Rectal smooth muscle tissue (tissue), 1 donor: Measurements from ENCODE around the gene TMEM229B.

Source experiments
- H3K27ac ChIP-seq: one replicate; pipeline ENCODE4 v1.7.0; 2013; ENCODE audit warnings: low read depth, low read length, inconsistent platforms
- H3K27me3 ChIP-seq: one replicate; pipeline ENCODE4 v1.7.0; 2013; ENCODE audit warnings: low read length; ENCODE audit not compliant: control insufficient read depth, insufficient read depth
- H3K36me3 ChIP-seq: one replicate; pipeline ENCODE4 v1.7.0; 2013; ENCODE audit warnings: low read length; ENCODE audit not compliant: control insufficient read depth, insufficient read depth
- H3K4me1 ChIP-seq: one replicate; pipeline ENCODE4 v1.7.0; 2013; ENCODE audit warnings: low read length; ENCODE audit not compliant: control insufficient read depth, insufficient read depth
- H3K4me3 ChIP-seq: one replicate; pipeline ENCODE4 v1.7.0; 2013; ENCODE audit warnings: low read length
- H3K9ac ChIP-seq: one replicate; pipeline ENCODE4 v1.7.0; 2013; ENCODE audit warnings: low read length

TMEM229B gene

GRCh38 chr14:67525389-67525788 is 36.9 kb upstream of the TMEM229B start:
- Histone ChIP-seq H3K27ac (no peak overlapping the region), H3K36me3 (no peaks in the 10 kb centered on the region), H3K27me3 (peaks cover 2% of the 10 kb centered on the region), H3K4me3 (no peak overlapping the region), H3K9ac (no peak overlapping the region), H3K4me1 (no peaks in the 10 kb centered on the region)

GRCh38 chr14:67524634-67524963 is 36.1 kb upstream of the TMEM229B start:
- no peak overlapping the region for H3K27ac ChIP-seq
- H3K4me1 ChIP-seq, result no peaks in the 10 kb centered on the region

DNA sequence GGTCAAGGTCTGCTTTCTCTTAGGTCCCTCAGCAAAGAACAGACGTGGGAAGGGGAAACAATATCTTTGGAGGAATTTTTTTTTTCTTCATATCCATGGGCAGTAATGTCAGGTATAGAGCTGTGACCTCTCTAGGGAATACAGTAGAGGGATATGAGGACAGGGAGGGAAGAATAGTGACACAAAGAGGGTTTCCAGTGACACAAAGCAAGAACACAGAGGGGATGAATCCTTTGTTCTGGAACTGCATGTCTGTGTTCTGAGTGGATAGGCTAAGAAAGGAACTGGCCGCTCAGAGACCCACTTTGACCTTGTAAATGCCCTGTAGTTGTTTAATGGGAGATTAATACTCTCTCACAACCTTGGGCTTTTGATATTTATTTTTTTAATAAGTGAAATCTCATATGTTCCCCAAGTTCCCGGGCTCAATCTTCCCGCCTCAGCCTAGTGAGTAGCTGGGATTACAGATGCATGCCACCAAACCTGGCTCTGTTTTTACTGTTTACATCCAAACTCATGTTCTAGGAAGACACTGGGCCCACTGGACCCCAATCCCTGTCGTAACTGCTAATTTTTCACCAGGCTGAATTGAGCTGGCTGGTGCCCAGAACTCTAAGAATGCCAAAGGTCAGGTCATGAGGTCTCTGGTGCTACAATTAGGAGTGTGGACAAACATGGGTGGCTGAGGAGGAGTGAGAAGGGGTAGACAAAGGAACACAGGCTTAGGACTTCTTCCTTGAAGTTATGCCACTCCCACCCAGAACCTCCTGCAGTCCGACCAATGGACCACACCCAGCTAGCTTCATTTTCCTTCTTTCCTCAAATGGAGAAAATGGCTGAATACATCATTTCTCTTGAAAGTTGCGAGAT is 35.5 kb upstream of the TMEM229B start:
- H3K27me3 ChIP-seq, result peaks cover 2% of the 10 kb centered on the region

More at GRCh38 chr14:67524634-67524963, 36.1 kb upstream of the TMEM229B start:
- no peak overlapping the region for H3K4me3 ChIP-seq
- peaks cover 2% of the 10 kb centered on the region for H3K27me3 ChIP-seq
- H3K9ac ChIP-seq, result no peak overlapping the region
- H3K36me3 ChIP-seq, result no peaks in the 10 kb centered on the region

GRCh38 chr14:67522270-67522669 is 33.7 kb upstream of the TMEM229B start:
- Histone ChIP-seq H3K27me3 (peaks cover 2% of the 10 kb centered on the region), H3K4me3 (no peak overlapping the region), H3K27ac (no peak overlapping the region), H3K4me1 (no peaks in the 10 kb centered on the region), H3K9ac (no peak overlapping the region), H3K36me3 (no peaks in the 10 kb centered on the region)

More for the DNA sequence above, 35.5 kb upstream of the TMEM229B start:
- H3K36me3 ChIP-seq, result no peaks in the 10 kb centered on the region
- no peak overlapping the region for H3K27ac ChIP-seq
- H3K4me1 ChIP-seq, result no peaks in the 10 kb centered on the region
- no peak overlapping the region for H3K9ac ChIP-seq
- H3K4me3 ChIP-seq, result no peak overlapping the region

DNA sequence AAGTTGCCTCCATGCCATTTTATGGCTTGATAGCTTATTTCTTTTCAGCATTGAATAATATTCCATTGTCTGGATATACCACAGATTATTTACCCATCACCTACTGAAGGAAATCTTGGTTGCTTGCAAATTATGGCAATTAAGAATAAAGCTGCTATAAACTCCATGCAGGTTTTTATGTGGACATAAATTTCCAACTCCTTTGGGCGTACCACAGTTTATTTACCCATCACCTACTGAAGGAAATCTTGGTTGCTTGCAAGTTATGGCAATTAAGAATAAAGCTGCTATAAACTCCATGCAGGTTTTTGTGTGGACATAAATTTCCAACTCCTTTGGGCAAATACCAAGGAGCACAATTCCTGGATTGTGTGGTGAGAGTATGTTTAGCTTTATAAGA is 32.0 kb upstream of the TMEM229B start:
- no peaks in the 10 kb centered on the region for H3K36me3 ChIP-seq
- H3K4me1 ChIP-seq, result no peaks in the 10 kb centered on the region
- no peak overlapping the region for H3K9ac ChIP-seq
- no peak overlapping the region for H3K27ac ChIP-seq
- H3K4me3 ChIP-seq, result no peak overlapping the region
- peaks cover 2% of the 10 kb centered on the region for H3K27me3 ChIP-seq

GRCh38 chr14:67519406-67519805 is 30.9 kb upstream of the TMEM229B start:
- no peaks in the 10 kb centered on the region for H3K36me3 ChIP-seq
- no peaks in the 10 kb centered on the region for H3K4me1 ChIP-seq
- no peak overlapping the region for H3K9ac ChIP-seq
- no peak overlapping the region for H3K4me3 ChIP-seq
- no peaks in the 10 kb centered on the region for H3K27me3 ChIP-seq
- no peak overlapping the region for H3K27ac ChIP-seq

DNA sequence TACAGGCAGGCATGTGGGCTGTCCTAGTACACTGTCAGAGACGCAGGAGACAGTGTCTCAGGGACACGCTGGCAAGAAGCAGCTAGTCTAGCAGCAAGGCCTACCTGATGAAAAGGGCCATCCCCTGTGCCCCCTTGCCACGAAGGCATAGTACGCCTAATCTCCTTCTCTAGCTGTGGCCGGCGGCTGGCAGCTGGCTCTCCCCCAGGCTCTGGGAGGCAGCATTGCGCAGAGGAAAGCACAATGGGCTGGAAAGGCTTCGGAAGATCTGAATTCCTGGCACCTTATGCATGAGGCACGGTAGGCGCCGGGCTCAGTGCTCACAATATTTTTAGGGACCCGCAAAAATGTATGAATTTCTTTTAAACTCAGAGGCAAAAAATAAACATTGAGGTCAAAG is 28.6 kb upstream of the TMEM229B start:
- H3K9ac ChIP-seq, result no peak overlapping the region
- no peaks in the 10 kb centered on the region for H3K36me3 ChIP-seq
- H3K27ac ChIP-seq, result no peak overlapping the region
- H3K27me3 ChIP-seq, result no peaks in the 10 kb centered on the region
- peaks cover 4% of the 10 kb centered on the region for H3K4me1 ChIP-seq
- no peak overlapping the region for H3K4me3 ChIP-seq

DNA sequence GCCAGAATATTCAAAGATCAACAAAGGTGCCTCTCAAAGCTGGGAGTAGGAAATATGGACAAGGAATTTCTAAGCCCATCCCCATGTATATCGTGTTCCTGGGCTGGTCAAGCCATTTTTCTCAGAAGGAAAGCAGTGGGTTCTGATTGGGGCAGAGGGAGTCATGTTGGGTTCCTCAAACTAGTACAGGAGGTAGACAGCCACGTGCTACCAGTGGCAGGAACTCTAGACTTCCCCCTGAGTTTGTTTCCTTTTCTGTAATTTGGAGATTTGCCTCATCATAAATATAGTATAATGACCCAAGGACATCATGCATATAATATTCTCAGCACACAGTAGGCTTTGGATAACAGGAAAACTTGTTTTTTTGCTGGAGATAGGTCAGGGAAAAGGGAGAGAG is 28.2 kb upstream of the TMEM229B start:
- Histone ChIP-seq H3K27me3 (no peaks in the 10 kb centered on the region), H3K27ac (no peak overlapping the region), H3K36me3 (no peaks in the 10 kb centered on the region), H3K4me1 (peaks cover 4% of the 10 kb centered on the region), H3K9ac (no peak overlapping the region), H3K4me3 (no peak overlapping the region)

DNA sequence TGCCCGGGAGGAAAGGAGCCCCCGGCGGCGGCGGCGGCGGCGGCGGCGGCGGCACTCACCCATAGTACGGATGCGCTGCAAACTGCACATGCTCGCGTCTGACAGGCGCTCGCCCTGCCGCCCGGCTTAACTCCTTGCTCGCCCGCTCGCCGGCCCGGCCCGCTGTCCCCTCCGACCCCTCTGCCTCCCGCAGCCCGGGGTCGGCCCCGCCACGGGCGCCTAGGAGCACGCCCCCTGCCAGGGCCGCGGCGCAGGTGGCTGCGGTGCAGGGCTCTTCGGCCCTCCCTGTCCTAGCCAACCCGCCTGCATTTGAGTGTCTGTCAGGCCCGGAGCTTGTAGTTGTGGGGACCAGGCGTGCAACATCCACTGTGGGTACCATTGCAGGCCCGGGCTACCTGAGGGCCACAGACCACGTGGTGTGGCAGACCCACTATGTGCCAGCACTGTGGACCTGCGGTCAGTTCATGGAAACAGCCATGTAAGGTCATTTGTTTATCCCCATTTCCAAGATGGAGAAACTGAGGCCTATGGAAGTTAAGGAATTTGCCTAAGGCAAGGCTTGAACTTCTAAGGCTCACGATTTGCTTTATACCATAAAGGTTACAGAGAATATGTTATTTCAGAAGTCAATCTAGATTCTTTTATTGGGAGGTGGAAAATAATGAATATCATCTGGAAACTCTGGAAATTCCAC is 27.0 kb upstream of the TMEM229B start:
- H3K27ac ChIP-seq, result no peak overlapping the region
- H3K36me3 ChIP-seq, result no peaks in the 10 kb centered on the region
- H3K27me3 ChIP-seq, result no peaks in the 10 kb centered on the region
- peaks cover 4% of the 10 kb centered on the region for H3K4me1 ChIP-seq
- no peak overlapping the region for H3K9ac ChIP-seq
- peak overlapping the region; percentile 77 for H3K4me3 ChIP-seq

DNA sequence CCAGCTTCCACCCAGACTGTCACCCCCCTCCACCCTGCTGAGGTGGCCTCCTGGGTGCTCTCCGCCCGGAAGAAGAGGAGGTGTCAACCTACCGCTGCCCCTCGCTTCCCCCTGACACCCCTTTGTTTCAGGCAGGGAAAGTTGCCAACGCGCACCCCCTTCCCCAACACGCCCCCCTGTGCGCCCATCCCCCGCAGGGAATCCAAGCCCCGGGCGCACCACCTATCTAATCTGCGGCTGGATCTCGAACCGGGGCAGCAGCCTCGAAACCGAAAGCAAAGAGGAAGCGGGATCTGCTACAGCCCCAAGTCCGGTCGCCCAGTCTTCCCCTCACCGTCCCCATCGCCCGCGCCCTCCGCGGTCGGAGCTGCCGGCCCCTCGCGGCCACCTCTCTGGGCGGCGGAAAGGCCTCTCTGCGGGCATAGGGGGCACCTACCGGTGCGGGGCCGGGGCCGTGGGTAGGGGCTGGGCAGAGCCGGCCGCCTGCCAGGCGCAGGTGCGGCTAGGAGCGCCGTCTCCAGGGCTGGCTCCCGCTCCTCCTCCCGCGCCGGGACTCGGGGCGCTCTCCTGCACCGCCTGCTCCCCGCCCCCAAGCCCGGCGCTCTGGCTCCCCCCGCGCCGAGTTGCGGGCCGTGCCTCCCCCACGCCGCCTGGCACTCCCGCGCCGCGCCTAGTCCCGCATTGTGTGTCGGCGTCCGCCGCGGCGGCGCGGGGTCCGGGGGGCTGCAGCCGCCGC is 26.3 kb upstream of the TMEM229B start:
- peak overlapping the region; percentile 34 for H3K9ac ChIP-seq
- peak overlapping the region; percentile 77 for H3K4me3 ChIP-seq
- H3K27ac ChIP-seq, result peak overlapping the region; percentile 40
- no peaks in the 10 kb centered on the region for H3K27me3 ChIP-seq
- H3K4me1 ChIP-seq, result peaks cover 4% of the 10 kb centered on the region
- H3K36me3 ChIP-seq, result no peaks in the 10 kb centered on the region

DNA sequence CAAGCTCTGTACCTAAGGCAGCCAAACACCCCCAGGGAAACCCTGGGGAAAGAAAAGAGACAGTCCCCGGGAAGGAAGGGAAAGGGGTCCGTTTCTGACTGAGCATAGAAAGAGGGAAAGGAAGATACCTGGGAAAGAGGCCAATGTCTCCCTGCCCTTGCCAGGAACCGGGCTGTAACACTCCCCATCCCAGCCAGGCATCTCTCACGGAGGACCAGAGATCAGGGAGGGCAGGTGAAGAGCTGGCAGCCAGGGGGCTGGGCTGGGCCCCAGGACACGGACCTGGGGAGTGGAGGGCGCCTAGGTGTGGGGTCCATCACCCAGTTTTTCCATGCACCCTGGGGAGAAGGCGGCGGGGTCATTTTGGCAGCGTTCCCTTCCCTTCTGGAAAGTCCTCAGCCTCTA is 25.7 kb upstream of the TMEM229B start:
- H3K4me1 ChIP-seq, result peaks cover 4% of the 10 kb centered on the region
- no peaks in the 10 kb centered on the region for H3K27me3 ChIP-seq
- H3K36me3 ChIP-seq, result no peaks in the 10 kb centered on the region

DNA sequence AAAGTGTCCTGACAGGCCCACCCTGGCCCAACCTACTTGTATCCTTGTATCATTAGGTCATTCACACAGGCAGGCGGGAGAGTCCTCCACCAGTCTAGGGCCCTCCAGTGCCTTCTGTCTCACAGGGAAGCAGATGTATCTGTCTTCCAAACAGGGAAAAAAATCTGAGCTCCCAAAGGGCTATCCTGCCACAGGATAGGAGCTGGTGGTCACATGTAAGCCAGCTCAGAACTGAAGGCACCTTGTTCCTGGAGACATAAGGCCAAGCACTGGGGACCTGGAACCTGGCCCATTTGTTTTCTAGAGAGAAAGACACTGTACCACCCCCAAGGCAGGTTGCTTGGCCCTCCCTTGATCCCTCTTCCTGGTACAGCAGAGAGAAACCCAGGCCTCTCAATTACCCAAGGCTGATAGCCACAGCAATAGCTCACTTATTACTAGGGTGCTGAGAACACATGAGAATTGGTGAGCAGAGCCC is 25.1 kb upstream of the TMEM229B start:
- Histone ChIP-seq H3K36me3 (no peaks in the 10 kb centered on the region), H3K9ac (no peak overlapping the region), H3K27me3 (no peaks in the 10 kb centered on the region), H3K4me1 (peaks cover 4% of the 10 kb centered on the region), H3K27ac (no peak overlapping the region), H3K4me3 (peak overlapping the region; percentile 77)

More for the DNA sequence above, 25.7 kb upstream of the TMEM229B start:
- Histone ChIP-seq H3K9ac (peak overlapping the region; percentile 25), H3K27ac (peak overlapping the region; percentile 40), H3K4me3 (peak overlapping the region; percentile 77)
